DOHH2 (cell line): ENCODE results near the gene PUS10.
A peak's percentile ranks its signal among the peaks of the same experiment; 100 is the strongest.

ENCODE experiments used
- H3F3A ChIP-seq: fragments of 200-600 bp; sonication (generic), shearing (Covaris generic); 2 replicates; pipeline ENCODE4 v1.6.0; 2016; ENCODE audit warnings: antibody characterized with exemption, mild to moderate bottlenecking; ENCODE audit not compliant: control insufficient read depth, insufficient read depth
- H3K27ac ChIP-seq: fragments of 200-600 bp; sonication (generic); 2 replicates; pipeline ENCODE4 v1.5.1; 2014; ENCODE audit warnings: low read depth, mild to moderate bottlenecking, low read length, moderate library complexity
- H3K27me3 ChIP-seq: fragments of 200-600 bp; sonication (generic); 2 replicates; pipeline ENCODE4 v1.6.1; 2014; ENCODE audit warnings: mild to moderate bottlenecking, low read length, mixed read lengths; ENCODE audit not compliant: control insufficient read depth
- H3K36me3 ChIP-seq: fragments of 200-600 bp; sonication (generic); 2 replicates; pipeline ENCODE4 v1.6.1; 2014; ENCODE audit warnings: mild to moderate bottlenecking, low read length, moderate library complexity, mixed read lengths; ENCODE audit not compliant: control insufficient read depth
- H3K4me1 ChIP-seq: fragments of 200-600 bp; sonication (generic); 2 replicates; pipeline ENCODE4 v1.6.1; 2014; ENCODE audit warnings: mild to moderate bottlenecking, low read length, mixed read lengths; ENCODE audit not compliant: control insufficient read depth
- H3K4me2 ChIP-seq: fragments of 200-600 bp; sonication (generic); 2 replicates; pipeline ENCODE4 v1.6.0; 2014; ENCODE audit warnings: mild to moderate bottlenecking, low read length, moderate library complexity
- H3K4me3 ChIP-seq: fragments of 200-600 bp; sonication (generic); 2 replicates; pipeline ENCODE4 v1.5.1; 2014; ENCODE audit warnings: mild to moderate bottlenecking, low read length, mixed read lengths
- H3K79me2 ChIP-seq: fragments of 200-600 bp; sonication (generic); 2 replicates; pipeline ENCODE4 v1.6.1; 2014; ENCODE audit warnings: mild to moderate bottlenecking, low read length, mixed read lengths; ENCODE audit not compliant: control insufficient read depth
- H3K9me2 ChIP-seq: fragments of 200-600 bp; sonication (generic); replicated peaks from 2 replicates; pipeline ENCODE4 v1.6.1; 2014; ENCODE audit warnings: mild to moderate bottlenecking, low read length, mixed read lengths; ENCODE audit not compliant: control insufficient read depth
- H3K9me3 ChIP-seq: fragments of 200-600 bp; sonication (generic); 2 replicates; pipeline ENCODE4 v1.6.1; 2014; ENCODE audit warnings: antibody characterized with exemption, low read length, mixed read lengths; ENCODE audit not compliant: control insufficient read depth, insufficient read depth
- H4K20me1 ChIP-seq: fragments of 200-600 bp; sonication (generic); 2 replicates; pipeline ENCODE4 v1.6.0; 2014; ENCODE audit warnings: low read depth, mild to moderate bottlenecking, antibody characterized with exemption, low read length, moderate library complexity; ENCODE audit not compliant: control insufficient read depth, insufficient read depth
- EZH2phosphoT487 ChIP-seq: fragments of 200-600 bp; sonication (generic); IDR thresholded peaks from 2 replicates; pipeline ENCODE4 v1.6.1; 2017; ENCODE audit warnings: borderline replicate concordance, mild to moderate bottlenecking, antibody characterized with exemption, low read length, moderate library complexity, mixed read lengths
- TF ChIP-seq, protein P1 (sequence below): fragments of 200-600 bp; sonication (generic); IDR thresholded peaks from one replicate; pipeline ENCODE4 v1.5.1; 2014; ENCODE audit warnings: antibody characterized with exemption, mild to moderate bottlenecking, low read depth, low read length; ENCODE audit not compliant: poor library complexity, severe bottlenecking

The PUS10 gene

DNA sequence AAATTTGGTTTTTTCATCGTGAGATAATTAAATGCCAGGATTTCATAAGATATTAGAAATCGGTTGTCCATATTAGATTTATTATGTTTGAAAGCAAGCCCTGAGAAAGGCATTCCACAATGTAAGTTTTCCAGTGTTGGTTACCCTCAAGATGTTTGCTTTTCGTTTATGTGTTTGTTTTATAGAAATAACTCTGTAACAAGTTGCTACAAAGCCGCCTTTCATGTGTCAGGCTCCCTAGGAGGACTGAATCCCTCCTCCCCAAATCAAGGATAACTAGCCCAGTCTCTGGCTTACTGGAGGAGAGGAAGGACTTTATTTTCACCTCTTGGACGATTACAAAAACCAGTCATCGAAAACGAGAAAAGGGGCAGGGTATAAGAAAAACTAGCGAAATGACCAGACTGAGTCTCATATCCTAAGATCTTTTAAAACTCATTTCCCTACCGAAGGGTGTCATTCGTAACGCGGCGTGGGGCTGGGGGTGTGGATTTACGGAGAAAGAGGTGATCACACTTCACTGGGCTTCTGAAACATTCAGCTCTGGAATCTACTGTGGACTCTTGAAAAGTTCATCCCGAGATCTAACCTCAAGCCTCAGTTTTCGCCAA is 1.6 kb downstream of the PUS10 start:
- Histone ChIP-seq H3K4me1 (peaks cover 23% of the 10 kb centered on the region), H3K79me2 (peaks cover 61% of the 10 kb centered on the region), H3K36me3 (peaks cover 13% of the 10 kb centered on the region), H3K9me2 (no peaks in the 10 kb centered on the region), H3K27me3 (no peaks in the 10 kb centered on the region), H4K20me1 (no peaks in the 10 kb centered on the region), H3K9me3 (peaks cover 6% of the 10 kb centered on the region; the same call in 1 of the 2 replicates), H3K4me2 (peak overlapping the region; percentile 91), H3K4me3 (peak overlapping the region; percentile 91), H3F3A (no peaks in the 10 kb centered on the region), H3K27ac (peak overlapping the region; percentile 81)
- TF ChIP-seq, protein P1, sequence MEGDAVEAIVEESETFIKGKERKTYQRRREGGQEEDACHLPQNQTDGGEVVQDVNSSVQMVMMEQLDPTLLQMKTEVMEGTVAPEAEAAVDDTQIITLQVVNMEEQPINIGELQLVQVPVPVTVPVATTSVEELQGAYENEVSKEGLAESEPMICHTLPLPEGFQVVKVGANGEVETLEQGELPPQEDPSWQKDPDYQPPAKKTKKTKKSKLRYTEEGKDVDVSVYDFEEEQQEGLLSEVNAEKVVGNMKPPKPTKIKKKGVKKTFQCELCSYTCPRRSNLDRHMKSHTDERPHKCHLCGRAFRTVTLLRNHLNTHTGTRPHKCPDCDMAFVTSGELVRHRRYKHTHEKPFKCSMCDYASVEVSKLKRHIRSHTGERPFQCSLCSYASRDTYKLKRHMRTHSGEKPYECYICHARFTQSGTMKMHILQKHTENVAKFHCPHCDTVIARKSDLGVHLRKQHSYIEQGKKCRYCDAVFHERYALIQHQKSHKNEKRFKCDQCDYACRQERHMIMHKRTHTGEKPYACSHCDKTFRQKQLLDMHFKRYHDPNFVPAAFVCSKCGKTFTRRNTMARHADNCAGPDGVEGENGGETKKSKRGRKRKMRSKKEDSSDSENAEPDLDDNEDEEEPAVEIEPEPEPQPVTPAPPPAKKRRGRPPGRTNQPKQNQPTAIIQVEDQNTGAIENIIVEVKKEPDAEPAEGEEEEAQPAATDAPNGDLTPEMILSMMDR, result no peak
- no peak for TF ChIP-seq EZH2phosphoT487

DNA sequence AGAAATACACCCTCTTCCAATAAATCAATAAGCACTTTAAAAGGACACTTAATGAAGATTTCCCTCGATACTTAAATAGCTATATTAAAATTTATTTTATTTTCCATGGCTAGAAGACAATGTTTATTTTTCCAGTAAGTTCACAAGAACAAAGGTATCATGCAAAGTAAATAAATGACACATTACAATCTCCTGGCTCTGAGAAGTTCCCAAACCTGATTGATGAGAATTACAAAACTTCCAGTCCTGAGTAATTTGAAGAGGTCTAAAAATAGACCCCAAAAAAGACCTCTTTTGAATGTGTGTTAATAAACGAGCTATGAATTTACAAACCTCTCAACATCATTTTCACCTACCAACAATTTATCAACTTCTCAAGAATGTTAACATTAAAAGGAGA is 2.1 kb downstream of the PUS10 start:
- peaks cover 8% of the 10 kb centered on the region for H3K36me3 ChIP-seq
- TF ChIP-seq EZH2phosphoT487, result no peak
- TF ChIP-seq, protein P1, result no peak
- H3K4me3 ChIP-seq, result peak overlapping the region; percentile 91
- H3K4me1 ChIP-seq, result peaks cover 23% of the 10 kb centered on the region
- no peaks in the 10 kb centered on the region for H3K27me3 ChIP-seq
- H3K27ac ChIP-seq, result no peak overlapping the region
- H3F3A ChIP-seq, result no peaks in the 10 kb centered on the region
- no peaks in the 10 kb centered on the region for H4K20me1 ChIP-seq
- H3K4me2 ChIP-seq, result peak overlapping the region; percentile 91
- H3K9me3 ChIP-seq, result peaks cover 2% of the 10 kb centered on the region; the same call in 1 of the 2 replicates
- peaks cover 56% of the 10 kb centered on the region for H3K79me2 ChIP-seq
- H3K9me2 ChIP-seq, result no peaks in the 10 kb centered on the region

DNA sequence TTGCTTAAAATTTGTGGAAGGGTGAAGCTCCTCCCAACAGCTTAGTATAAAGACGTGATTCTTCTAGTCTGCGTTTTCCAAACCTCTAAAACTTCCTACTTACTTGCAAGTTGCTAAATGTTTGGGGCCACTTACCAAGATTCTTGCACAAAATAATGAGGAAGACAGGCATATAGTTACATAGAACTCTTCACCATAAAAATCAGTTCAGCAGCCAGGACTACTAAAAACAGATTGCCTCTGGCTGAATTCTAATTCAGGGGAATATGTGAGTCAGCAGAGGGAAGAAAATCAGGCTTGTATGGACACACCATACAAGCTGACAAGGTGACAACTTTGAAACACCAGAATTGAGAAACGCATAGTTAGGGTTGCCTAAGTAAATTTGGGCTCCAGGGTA is 3.3 kb downstream of the PUS10 start:
- Histone ChIP-seq H3K79me2 (peaks cover 44% of the 10 kb centered on the region), H3K9me2 (no peaks in the 10 kb centered on the region), H3F3A (no peaks in the 10 kb centered on the region), H3K27me3 (no peaks in the 10 kb centered on the region), H3K4me3 (no peak overlapping the region), H3K27ac (no peak overlapping the region), H3K4me2 (no peak overlapping the region), H3K4me1 (peaks cover 23% of the 10 kb centered on the region), H3K36me3 (peaks cover 3% of the 10 kb centered on the region; the same call in 1 of the 2 replicates), H4K20me1 (no peaks in the 10 kb centered on the region), H3K9me3 (no peaks in the 10 kb centered on the region)
- no peak for TF ChIP-seq EZH2phosphoT487
- TF ChIP-seq, protein P1, result no peak
